SH-SY5Y (cell line): Measurements from ENCODE around the gene SMIM32.

Source experiments
- GATA2 ChIP-seq: IDR thresholded peaks from 2 replicates; pipeline ENCODE4 v1.6.1; 2011; ENCODE audit warnings: mild to moderate bottlenecking, low read depth, low read length
- GATA3 ChIP-seq: IDR thresholded peaks from 2 replicates; pipeline ENCODE4 v1.6.1; 2011; ENCODE audit warnings: low read depth, mild to moderate bottlenecking, low read length, moderate library complexity

Gene SMIM32

DNA sequence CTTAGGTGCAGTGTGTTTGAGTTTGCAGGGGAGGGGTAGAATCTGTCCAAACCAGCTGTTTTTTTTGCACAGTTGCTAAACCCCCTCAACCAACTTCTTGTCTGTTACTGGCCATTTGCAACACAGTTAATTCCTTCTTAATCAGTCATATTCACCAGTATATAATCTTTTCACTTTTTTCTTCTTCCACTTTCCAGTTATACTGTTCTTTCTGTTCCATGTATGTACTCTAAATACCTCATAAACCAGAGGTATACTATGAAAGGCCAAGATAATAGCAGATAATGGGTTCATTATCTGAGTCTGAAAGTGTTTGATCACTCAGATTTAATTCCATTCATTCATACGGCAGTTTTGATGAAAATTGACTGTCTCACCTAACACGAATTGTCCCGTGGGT lies 49.2 kb downstream of the SMIM32 start:
- TF ChIP-seq GATA3 (no peak), GATA2 (no peak)

DNA sequence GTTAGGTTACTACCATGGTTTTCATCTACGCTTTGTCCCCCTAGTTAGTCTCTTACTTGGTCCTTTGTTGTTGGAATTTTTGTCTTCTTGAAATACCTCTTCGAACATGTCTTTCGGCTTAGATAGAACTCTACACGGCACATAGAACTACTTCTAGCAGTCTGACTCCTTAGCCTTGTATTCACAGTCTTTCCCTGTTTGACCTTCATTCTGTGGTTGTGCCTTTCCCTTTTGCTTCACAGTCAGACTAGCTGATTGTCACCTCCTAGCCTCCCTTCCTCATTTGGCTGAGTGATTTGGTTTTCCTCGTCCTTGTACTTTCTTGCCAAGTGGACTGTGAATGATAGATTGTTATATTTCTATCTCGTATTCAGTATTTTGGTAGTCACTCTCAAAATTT lies 49.6 kb downstream of the SMIM32 start:
- TF ChIP-seq GATA3 (no peak), GATA2 (no peak)

DNA sequence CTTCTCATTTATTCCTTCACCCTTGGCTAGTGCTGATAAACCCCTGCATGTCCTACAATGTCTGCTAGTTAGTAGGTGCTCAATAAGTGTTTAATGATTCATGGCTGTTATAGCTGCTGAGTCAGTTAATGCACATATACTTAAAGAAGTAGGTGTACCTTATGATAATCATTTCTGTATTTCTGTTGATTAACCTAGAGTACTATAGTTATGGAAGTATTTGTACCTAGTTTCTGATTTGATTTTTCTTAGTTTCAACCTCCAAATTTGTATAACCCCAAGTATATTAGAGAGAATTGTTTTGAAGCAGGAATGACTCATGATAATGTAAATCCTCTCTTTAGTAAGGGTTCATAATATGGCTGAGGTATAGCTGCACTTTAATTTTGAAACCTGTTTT lies 51.4 kb downstream of the SMIM32 start:
- TF ChIP-seq GATA3 (no peak), GATA2 (no peak)
